Heart right ventricle (tissue), 16 donors: ENCODE measurements around the gene GLRX5. TPM values are rescaled to one million over a fixed set of nuclear protein-coding genes. Genes with fewer than 3 reads are reported as not detected.
A peak's percentile ranks its signal among the peaks of the same experiment; 100 is the strongest.

Experiments used
- ATAC-seq, 8 donors: fragments of 200-7000 bp; cut with Tn5 transposase; one replicate each; pipeline ENCODE4 v1.9.1; 2020; ENCODE audit warnings: mild to moderate bottlenecking in 8 of 8, moderate library complexity in 8 of 8, moderate number of reproducible peaks in 1 of 8
- DNase-seq, 2 donors: peaks; one replicate each; pipeline ENCODE4 v3.0.0-alpha.2; 2020
- H3K27ac ChIP-seq, 10 donors: fragments of 200-600 bp; sonication (generic) in 2 of 10; one replicate each; pipeline versions ENCODE4 v1.5.0 to v1.8.0; 2020 to 2022; ENCODE audit warnings: mild to moderate bottlenecking in 3 of 10
- H3K27me3 ChIP-seq, 7 donors: fragments of 200-600 bp; one replicate each; pipeline ENCODE4 v1.8.0; 2021 to 2022; ENCODE audit warnings: mild to moderate bottlenecking in 2 of 7
- H3K36me3 ChIP-seq, 9 donors: fragments of 200-600 bp; sonication (generic) in 1 of 9; one replicate each; pipeline versions ENCODE4 v1.5.0 to v1.8.0; 2020 to 2022; ENCODE audit warnings: mild to moderate bottlenecking in 2 of 9
- H3K4me1 ChIP-seq, 9 donors: fragments of 200-600 bp; sonication (generic) in 1 of 9; one replicate each; pipeline versions ENCODE4 v1.5.0 to v1.8.0; 2020 to 2022; ENCODE audit warnings: mild to moderate bottlenecking in 4 of 9
- H3K4me3 ChIP-seq, 10 donors: fragments of 200-600 bp; sonication (generic) in 2 of 10; one replicate each; pipeline versions ENCODE4 v1.5.0 to v1.8.0; 2020 to 2022; ENCODE audit warnings: mild to moderate bottlenecking in 7 of 10, moderate library complexity in 2 of 10
- H3K9me3 ChIP-seq, 11 donors: fragments of 200-600 bp in 10 of 11; sonication (generic) in 2 of 11; one replicate each; pipeline versions ENCODE4 v1.5.0 to v1.8.0; 2013 to 2022; ENCODE audit warnings: mild to moderate bottlenecking in 2 of 11, control low read depth in 1 of 11, moderate library complexity in 1 of 11
- CTCF ChIP-seq, 9 donors: fragments of 200-600 bp; sonication (generic) in 2 of 9; IDR thresholded peaks; one replicate each; pipeline versions ENCODE4 v1.5.0 to v1.8.0; 2021 to 2022; ENCODE audit warnings: antibody characterized with exemption in 9 of 9, mild to moderate bottlenecking in 5 of 9, moderate library complexity in 1 of 9
- WGBS, 2 donors: extraction: QIAGEN DNeasy Blood & Tissue Kit; methylation state at CpG; one replicate each; pipeline ENCODE4 v1.1.7; 2013; ENCODE audit warnings: inconsistent platforms in 1 of 2; 5-methylcytosine and 5-hydroxymethylcytosine counted together
- intact Hi-C, 10 donors: fragments of 100-400 bp; cut with DNase I; formaldehyde crosslinking; loops; one replicate each; pipeline versions ENCODE4 v1.11.1 to v1.14.2; 2022
- polyA plus RNA-seq, 2 donors: library from polyadenylated mRNA; stranded (reverse); fragments of 200-250 nt; gene quantifications; one replicate each; pipeline ENCODE4 v1.2.3, GENCODE V29; 2013
- total RNA-seq, 10 donors: library from RNA; stranded (reverse); fragmentation: NEBNext Ultra II Directional in 3 of 10; extraction: Animal tissue kit (Norgen Biotek cat#: 25700) in 3 of 10; gene quantifications; one replicate each; pipeline versions ENCODE4 v1.2.1 to v1.2.4, GENCODE V29; 2021 to 2023
- donor health status: Arrhythmogenic right ventricular cardiomyopathy.
- donor health status: ischemic (EF 13 %, LVEDD 7.1; RV severe dilation, severe dysfunction).
- donor health status: healthy with polysubstance abuse.
- donor health status: DM: no; HTN: yes; CAD: no.
- donor health status: DM: no; HTN: no; CAD: no.
- donor health status: ischemic (EF 25% LVEDD 6.9; RV normal size, moderate dysfunction).
- donor health status: ischemic (EF 25% LVEDD 5.7; RV mildly dilated, moderate dysfunction).
- donor health status: healthy.
- donor health status: DM: yes; HTN: yes; CAD: no.
- donor health status: Ischemic cardiomyopathy.
- donor health status: ischemic (EF 35%, LVEDD 5.7; RV mildly dilated, moderate dysfunction).
- donor health status: nonischemic (EF 11% LVEDD 7.7; RV severe dilation, severe dysfunction).
- donor health status: DM: yes; HTN: yes; CAD: no.
- donor health status: PGD.
- donor health status: ischemic (EF 29% LVEDD 5.4; RV normal size, mild dysfunction).
- donor health status: nonischemic (EF 23%, LVEDD 6.1; RV moderate dilation, normal function).

Gene GLRX5
- total and polyA plus RNA-seq, 12 donors, result 49.8 to 121 (median 86.8) TPM

- ATAC-seq, result peak in 7 of 8 donors; percentile 29 to 66 (median 45)
- DNase-seq, result no peak
- Histone ChIP-seq H3K4me3 (no peak overlapping the region), H3K27me3 (no peaks in the 10 kb centered on the region), H3K4me1 (peaks cover 9 to 44% (median 27%) of the 10 kb centered on the region in 9 donors), H3K36me3 (peaks cover 0 to 3% (median 0%) of the 10 kb centered on the region in 9 donors), H3K9me3 (peaks cover 0 to 6% (median 0%) of the 10 kb centered on the region in 11 donors), H3K27ac (peak overlapping the region in 5 of 10 donors; percentile 1 to 52 (median 26))
- 75 to 83% methylated on average over 10 of the region's 10 CpGs for WGBS, 2 donors
- intact Hi-C loops, result no loop called here
- TF ChIP-seq CTCF (IDR thresholded peaks at IDR 0.05), result no peak
These were observed 44.0 kb upstream of the GLRX5 start for GRCh38 chr14:95490727-95491451.

GRCh38 chr14:95491936-95492608 lies 42.8 kb upstream of the GLRX5 start:
- DNase-seq (no peak), ATAC-seq (no peak)
- TF ChIP-seq CTCF (IDR thresholded peaks at IDR 0.05), result no peak
- Histone ChIP-seq H3K4me3 (no peak overlapping the region), H3K9me3 (peaks cover 0 to 6% (median 0%) of the 10 kb centered on the region in 11 donors), H3K36me3 (peaks cover 0 to under 1% (median 0%) of the 10 kb centered on the region in 9 donors), H3K4me1 (peaks cover 15 to 56% (median 39%) of the 10 kb centered on the region in 9 donors), H3K27ac (no peak overlapping the region), H3K27me3 (no peaks in the 10 kb centered on the region)
- intact Hi-C loops, result no loop called here
- WGBS, 2 donors, result 76 to 84% methylated on average over 2 of the region's 2 CpGs

- intact Hi-C loops, result no loop called here
- peaks cover 0 to 6% (median 0%) of the 10 kb centered on the region in 11 donors for H3K9me3 ChIP-seq
- no peak overlapping the region for H3K27ac ChIP-seq
- WGBS, 2 donors, result 92 to 95% methylated on average over 5 of the region's 5 CpGs
- TF ChIP-seq CTCF (IDR thresholded peaks at IDR 0.05), result no peak
- ATAC-seq (no peak), DNase-seq (no peak)
- H3K27me3 ChIP-seq, result no peaks in the 10 kb centered on the region
- H3K36me3 ChIP-seq, result no peaks in the 10 kb centered on the region
- H3K4me1 ChIP-seq, result peaks cover 17 to 70% (median 53%) of the 10 kb centered on the region in 9 donors
- no peak overlapping the region for H3K4me3 ChIP-seq
These were observed 41.3 kb upstream of the GLRX5 start for GRCh38 chr14:95493503-95493902.

- no peak for TF ChIP-seq CTCF (IDR thresholded peaks at IDR 0.05)
- Histone ChIP-seq H3K27me3 (no peaks in the 10 kb centered on the region), H3K9me3 (peaks cover 0 to 6% (median 0%) of the 10 kb centered on the region in 11 donors), H3K4me3 (no peak overlapping the region), H3K36me3 (no peaks in the 10 kb centered on the region), H3K27ac (peak overlapping the region in 1 of 10 donors; percentile 82), H3K4me1 (peaks cover 15 to 73% (median 55%) of the 10 kb centered on the region in 9 donors)
- DNase-seq (no peak), ATAC-seq (no peak)
- WGBS, 2 donors, result 93 to 94% methylated on average over 4 of the region's 4 CpGs
- intact Hi-C loops, result no loop called here
These were observed 40.9 kb upstream of the GLRX5 start for GRCh38 chr14:95493976-95494375.
